Kidney capillary endothelial cell (primary cell): Measurements from ENCODE around the gene NFATC2.
A peak's percentile ranks its signal among the peaks of the same experiment; 100 is the strongest.

Experiments
- DNase-seq: peaks from one replicate; pipeline ENCODE4 v3.0.0-alpha.2; 2018; ENCODE audit warnings: low spot score

Gene NFATC2

DNA sequence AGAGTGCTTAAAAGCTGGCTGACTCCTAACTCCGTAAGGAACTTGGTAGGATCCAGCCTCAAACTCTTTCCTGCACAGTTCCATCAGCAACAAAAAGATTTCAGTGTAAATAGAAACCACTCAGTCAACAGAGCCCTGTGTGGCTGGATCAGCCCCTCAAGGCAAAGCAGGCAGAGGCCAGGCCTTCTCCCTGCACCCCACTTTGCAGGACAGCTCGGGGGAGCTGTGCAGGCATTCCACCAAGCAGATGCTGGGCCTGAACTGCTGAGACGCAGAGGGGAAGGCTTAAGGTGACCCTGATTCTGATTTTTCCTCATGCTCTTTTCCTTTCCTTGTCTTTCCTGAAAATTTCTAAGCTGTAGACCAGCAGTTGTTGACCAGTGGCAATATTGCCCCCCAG is 91.5 kb downstream of the NFATC2 start:
- no peak for DNase-seq

DNA sequence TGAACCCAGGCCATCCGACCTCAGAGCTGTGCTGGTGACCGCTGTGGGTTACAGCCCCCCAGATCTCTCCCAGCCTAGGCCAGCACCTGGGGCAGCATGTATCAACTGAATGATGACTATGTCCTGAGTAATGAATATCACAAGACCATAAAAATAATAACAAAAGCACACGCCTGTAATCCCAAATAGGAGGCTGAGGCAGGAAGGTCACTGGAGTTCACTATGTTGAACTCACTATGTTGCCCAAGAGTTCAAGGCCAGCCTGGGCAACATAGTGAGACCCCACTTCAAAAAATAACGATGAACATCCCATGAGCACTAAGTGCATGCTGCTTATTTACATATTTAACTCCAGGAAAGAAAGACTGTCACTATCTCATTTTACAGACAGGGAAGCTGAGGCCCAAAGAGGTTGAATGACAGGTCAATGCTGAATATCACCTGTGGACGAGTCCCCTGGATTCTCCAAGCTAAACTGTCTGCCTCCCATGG is 92.3 kb downstream of the NFATC2 start:
- DNase-seq = no peak

DNA sequence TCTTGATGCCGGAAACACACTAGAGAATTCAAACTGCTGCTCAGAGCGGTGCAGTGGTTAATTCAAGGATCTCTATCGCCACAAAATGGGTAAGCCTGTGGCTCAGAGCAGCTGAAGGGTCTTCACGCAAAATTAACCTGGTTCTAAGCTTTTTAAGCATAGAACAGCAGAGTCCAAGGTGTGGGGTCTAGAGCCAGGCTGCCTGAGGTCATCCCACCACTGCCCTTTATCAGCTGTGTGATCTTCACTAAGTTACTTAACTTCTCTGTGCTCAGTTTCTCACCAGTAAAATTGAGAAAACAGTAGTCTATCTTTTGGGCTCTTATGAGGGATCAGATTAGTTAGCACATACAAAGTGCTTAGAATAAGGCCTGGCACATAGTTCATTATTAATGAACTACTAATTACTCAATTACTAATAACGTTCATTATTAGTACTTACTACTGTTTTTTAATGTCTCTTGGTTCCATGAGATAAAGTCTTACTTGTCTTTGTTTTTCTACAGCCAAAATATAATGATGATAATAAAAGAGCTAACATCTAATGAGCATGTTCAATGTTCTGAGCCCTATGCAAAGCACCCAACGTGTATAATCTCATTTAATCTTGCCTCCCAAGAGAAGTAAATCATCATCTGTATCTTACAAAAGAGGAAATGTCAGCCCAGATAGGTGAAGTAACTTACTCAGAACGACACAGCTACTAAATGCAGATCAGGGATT is 92.9 kb downstream of the NFATC2 start:
- DNase-seq = no peak

DNA sequence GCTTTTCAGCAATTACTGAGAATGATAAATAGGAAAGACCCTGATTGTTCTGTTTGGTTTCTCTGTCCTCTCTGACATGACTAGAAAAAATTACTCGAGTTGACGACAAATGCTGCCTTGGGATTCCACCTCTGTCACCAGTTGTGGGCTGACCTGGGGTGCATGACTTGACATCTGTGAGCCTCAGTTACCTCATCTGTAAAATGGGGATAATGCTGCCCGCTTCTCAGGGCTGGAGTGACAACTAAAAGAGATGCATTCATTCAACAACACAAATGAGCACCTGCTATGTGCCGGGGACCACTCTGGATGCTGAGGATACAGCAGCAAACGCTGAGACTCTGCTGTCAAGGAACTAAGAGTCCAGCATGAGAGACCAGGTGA is 94.8 kb downstream of the NFATC2 start:
- DNase-seq = no peak

DNA sequence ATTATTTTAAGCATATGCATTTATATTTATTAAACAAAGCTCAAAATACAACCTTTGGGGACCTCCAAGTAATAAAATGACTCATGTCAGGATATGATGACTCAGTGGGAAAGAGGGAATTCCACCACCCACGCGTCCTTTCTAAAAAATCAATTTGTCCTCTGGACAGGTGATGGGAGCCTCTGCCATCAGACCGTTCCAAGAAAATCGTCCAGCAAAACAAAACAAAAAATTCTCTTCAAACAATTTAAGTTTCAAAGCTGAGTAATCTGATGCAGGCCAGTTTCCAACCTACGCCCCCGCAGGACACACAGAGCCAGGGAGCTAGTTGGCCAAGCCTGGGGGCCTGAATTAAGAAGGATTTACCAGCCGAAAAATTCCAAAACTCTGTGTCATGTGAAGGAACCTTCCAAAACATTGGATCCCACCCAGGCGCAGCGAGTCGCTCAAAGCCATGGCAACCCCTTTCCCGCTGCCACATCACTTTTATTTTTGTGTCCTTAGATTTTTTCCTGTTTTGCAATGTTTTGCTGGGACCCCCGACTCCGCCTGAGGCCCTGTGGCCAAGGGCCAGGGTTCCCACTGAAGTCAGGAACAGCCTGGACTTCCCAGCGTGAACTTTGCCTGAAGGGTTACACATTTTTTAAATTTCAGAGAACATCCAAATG is 95.3 kb downstream of the NFATC2 start:
- DNase-seq = peak; percentile 91

DNA sequence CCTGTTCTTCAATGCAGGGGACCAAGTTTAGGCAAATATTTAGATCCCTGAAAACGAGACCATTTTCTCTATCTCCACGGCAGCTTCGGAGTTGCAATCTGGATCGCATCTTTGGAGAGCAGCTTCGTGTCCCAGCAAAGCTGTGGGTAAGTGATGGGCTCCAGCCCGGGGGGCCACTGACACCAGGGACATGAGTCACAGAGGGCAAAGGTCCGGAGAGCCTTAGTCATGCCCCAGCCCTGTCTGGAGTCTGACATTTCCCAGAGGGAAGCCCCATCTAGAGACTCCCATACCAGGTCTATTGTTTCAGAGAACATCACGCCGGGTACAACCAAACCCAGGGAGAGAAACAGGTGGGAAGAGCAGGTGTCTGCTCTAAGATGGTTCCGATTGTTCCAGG is 95.9 kb downstream of the NFATC2 start:
- peak; percentile 97 for DNase-seq

DNA sequence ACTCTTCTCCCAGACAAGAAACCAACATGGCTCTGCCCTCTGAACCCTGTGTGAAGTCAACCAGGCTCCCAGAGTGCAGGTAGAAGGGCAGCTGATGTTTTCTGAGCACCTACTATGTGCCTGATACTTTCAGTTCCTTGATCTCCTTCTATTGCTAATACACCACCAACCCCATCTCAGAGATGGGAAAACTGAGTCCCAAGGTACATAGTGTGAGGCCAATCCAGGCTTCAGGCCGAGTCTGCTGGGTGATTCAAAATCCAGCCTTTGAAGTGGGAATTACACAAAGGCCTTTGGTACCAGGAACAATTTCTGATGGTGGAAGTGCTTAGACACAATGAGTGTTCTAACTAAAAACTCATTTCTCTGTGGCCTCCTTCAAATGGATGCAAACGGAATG is 96.3 kb downstream of the NFATC2 start:
- no peak for DNase-seq

DNA sequence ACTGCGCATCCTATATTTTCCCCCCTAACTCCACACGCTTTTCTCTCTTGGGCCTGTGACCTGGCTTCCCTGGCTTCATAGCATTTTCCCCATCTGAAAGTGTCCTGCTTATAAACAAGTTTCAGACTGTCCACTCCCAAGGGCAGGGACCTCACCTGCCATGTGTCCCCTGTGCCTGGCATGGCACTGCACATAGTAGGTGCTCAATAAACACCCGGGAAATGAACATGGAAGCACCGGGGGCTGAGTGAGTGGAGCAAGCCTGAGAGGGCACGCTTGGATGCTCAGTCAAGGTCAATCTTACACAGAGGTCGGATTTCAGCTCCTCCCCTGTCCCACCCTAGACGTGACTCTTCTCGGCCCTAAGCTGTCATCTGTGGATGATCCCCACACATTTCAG is 96.9 kb downstream of the NFATC2 start:
- no peak for DNase-seq

DNA sequence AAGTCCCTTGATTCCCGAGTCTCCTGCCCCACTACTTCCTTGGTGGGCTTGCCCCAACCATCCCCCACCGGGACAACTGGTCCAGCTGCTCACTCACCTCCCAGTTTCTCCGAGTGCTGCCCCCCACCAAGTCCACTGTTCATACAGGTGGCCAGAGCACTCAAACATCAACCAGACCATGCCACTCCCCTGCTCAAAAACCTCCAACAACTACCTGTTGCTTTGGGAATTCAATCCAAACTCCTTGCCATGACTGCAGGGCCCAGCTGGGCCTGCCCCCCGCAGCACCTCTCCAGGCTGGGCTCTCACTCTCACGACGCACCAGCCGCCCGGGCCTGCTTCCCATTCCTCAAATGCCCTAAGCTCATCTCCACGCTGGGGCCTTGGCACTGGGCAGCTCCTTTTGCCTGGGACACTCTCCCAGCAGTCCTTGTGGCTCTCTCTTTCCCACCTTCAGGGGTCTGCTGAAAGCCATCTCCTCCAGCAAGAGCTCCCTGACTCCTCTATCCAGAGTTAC is 97.5 kb downstream of the NFATC2 start:
- DNase-seq = no peak

DNA sequence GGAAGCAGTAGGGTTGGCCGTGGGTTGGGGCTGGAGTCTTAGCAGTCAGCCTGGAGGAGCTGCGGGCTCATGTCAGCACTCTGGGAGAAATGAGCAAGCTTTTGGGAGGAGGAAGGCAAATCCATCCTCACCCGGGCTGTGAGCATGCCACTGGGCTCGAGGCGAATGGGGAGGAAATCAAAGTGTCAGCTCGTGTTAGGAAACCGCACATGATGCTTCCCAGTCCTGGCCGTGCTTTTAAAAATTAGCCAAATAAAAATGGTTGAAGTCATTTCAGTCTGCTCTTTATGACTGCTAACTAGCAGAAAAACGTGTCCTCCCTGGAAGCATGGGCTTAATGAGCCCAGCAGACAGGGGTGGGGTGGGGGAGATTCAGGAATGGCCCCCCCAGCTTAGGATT is 98.1 kb downstream of the NFATC2 start:
- DNase-seq = no peak

DNA sequence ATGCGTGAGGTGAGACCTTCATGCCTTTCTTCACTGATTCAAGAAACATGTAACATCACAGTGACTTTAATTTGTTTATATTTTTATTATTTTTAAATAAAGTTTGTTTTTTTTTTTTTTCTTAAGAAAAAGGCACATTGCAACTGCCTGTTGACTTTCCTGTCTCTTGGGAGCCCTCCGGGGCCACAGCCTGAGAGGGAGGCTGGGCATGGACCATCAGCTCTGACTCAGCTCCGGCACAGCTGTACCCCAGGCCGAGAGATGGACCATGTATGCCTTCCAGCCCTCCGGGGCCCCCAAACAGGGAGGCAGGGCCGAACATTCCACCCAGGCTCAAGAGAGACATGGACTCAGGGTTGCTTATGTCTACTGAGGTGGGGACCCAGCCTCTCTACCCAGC is 99.9 kb downstream of the NFATC2 start:
- DNase-seq = no peak

DNA sequence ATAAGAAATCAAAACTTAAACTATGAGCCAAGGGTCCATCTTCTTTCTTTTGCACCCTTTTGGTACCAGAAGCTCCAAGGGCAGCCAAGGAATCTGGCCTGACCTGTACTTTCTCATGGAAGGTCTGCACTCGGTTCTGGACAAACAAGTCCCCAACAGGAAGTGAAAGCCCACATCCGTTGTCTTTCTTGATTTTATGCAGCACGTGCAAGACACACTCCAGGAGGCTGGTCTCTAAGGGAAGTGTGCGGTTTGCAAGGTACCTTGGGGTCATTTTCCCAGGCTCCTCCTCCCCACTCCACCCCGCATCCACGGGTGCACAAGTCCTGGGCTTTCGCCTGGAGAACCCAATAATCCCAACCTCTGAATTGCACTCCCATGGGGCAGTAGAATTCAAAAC is 101.9 kb downstream of the NFATC2 start:
- DNase-seq = no peak

DNA sequence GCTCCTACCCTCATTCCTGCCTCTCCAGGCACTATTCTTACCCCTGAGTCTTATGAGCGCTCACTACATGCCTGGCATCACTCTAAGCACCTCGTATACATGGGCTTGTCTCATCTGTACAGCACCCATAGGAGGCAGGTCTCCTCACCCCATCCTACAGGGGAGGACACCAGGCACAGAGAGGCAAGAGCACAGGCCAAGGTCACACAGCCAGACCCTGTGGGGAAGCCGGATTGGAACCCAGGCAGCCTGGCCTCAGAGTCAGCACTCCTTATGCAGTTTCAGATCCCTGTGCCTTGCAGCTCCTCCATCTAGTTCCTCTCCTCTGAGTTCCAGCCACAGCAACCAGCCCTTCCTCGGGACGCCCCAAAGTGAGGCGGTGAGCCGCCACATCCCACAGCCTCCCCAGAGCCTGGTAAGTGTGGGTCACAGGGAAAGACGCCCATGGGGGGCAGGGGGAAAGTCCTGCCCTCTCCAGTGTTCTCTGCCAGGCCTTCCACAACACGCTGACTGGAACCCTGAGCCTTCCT is 103.3 kb downstream of the NFATC2 start:
- no peak for DNase-seq

DNA sequence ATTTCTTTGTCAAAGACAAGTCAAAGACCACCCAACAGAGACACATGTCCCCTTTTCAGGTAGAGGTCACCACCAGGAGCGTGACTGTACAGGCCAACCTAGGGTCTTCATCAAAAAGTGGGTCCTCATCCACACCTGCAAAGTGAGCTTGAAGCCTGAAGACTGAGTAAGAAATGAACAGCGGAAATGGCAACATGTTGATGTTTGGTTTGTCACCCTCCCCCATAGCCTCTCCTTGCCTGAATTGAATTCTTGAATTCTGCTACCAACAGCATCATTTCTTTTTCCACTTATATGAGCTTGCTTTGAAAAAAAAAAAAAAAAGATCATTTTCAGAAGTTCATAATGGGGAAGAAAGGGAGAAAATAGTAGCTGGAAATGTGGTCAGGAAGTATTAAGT is 104.4 kb downstream of the NFATC2 start:
- no peak for DNase-seq

DNA sequence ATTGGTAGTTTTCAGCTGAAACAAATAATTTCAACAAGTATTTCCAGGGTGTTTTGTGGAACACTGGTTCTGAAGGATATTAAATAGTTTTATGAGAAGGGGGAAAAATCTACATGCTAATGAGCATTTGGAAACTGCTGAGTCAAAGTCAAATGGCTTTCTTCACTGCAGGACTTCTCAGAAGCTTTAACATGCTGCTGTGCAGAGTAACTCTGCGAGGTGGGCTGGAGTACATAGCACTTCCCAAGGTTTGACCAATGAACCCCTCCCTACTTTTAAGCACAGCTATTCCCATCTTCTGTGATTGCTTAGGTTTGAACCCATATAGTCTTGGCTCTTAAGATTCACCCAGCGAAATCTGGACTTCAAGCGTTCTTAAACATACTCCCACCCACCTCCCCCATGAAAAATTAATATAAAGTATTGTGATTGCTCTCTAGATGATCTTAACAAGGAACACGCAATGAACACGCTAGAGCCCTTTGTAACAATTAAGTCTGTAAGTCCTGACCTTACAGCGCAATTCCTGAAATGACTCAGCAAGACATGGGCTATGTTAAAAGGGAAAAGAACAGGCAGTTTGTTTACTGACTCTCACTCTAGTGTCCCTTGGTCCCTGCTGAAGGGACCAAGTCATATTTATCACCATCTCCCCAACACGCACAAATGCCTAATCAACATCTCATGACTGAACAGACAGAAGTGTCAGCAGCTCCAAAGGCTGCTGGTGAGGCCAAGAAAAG is 105.2 kb downstream of the NFATC2 start:
- DNase-seq = no peak

DNA sequence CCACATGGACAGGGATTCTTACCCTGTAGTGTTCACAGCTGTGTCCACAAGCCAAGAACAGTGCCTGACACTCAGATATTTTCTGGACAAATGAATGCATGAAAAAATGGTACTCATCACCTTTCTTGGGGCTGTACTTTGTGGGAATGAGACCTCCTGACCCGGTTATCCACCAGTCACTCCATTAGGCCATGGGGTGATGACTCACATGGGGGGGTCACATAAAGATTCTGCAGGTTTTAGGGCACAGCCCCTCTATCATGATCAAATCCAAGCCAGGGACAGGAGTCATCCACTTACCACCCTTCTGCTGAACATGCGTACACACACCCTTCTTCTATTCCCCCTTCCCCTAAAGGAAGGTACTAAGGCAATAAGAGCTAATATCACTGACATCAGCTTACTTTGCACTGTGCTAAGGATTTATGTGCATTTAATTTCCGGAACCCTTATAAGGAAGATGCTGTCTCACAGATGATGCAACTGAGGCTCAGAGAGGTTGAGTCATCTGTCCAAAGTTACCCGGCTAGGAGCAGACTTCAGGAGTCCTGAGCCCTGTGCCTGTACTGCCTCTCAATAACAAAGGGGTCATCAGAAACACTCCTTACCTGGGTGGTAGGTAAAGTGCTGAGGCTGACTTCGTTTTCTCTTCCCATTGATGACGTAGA is 107.8 kb downstream of the NFATC2 start:
- no peak for DNase-seq

DNA sequence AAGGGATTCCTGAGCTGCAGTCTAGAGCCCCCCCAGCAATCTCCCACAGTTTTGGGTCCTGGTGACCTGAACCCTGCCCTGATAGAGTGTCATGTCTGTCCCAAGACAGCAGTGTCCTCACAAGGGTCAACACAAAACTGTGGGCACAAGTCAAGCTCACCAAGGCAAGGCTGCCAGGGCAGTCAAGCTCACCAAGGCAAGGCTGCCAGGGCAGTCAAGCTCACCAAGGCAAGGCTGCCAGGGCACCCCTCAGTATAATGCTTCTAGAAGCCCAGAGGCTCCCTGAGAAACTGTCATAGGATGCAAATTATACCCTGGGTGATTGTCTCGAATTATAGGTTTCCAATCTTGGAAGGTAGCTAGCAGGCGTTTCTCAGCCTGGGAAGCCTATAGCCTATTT is 108.5 kb downstream of the NFATC2 start:
- DNase-seq = no peak

DNA sequence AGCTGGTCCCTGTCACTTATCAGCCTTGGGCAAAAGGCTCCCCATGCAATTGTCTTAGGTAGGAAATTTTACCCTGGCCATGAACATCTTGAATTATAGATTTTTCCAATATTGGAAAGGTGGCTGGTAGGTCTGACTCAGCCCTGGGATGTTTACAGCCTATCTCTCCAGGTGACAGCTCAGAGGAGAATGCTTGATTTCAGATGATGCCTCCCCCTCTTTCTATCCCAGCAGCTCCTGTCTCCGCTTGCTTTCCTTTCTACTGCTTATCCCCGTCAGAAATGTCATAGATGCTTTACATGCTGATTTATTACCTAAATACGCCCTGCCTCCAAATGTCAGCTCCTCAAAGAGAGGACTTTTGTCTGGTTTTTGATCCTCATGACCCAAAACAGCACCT is 109.6 kb downstream of the NFATC2 start:
- no peak for DNase-seq

DNA sequence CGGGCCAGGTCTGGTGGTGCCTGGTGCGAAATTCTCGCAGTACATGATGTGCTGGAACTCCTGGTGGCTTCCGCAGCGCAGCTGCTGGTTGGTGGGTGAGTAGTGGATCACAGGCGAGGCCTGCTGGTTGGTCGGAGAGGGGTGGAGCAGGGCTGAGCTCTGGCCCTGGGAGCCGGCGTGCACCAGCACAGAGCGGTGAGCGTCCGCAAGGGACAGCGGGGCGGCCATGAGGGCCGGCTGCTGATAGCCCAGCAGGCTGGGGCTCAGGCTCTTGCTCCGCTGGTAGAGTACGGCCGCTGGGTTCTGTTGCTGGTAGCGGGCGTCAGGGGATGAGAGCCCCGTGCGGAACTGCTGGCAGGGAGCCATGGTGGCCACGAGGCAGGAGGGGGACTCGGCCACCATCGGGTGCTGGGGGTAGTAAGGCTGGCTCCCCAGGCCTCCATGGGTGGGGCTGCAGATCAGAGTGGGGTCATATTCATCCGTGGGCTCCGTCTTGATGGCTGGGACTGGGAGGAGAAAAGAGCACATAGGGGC is 110.2 kb downstream of the NFATC2 start:
- DNase-seq = no peak

DNA sequence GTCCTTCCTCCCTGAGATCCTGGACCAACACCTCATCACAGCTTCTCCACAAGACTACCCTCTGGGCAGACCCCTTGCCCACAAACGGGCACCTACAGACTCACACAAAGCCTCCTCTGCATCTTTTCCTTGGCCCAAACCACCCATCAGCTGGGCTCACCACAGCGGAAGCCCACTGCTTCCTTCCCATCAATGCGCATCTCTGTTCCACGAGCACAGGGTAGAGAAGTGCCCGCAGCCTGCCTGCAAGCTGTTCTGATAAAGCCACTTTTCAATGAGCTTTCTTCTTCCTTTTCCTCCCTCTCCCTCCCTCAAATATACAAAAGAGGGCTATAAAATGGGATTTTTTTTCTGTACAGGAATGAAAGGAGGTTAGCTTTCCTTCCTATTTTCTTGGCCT is 111.2 kb downstream of the NFATC2 start:
- DNase-seq = no peak

DNA sequence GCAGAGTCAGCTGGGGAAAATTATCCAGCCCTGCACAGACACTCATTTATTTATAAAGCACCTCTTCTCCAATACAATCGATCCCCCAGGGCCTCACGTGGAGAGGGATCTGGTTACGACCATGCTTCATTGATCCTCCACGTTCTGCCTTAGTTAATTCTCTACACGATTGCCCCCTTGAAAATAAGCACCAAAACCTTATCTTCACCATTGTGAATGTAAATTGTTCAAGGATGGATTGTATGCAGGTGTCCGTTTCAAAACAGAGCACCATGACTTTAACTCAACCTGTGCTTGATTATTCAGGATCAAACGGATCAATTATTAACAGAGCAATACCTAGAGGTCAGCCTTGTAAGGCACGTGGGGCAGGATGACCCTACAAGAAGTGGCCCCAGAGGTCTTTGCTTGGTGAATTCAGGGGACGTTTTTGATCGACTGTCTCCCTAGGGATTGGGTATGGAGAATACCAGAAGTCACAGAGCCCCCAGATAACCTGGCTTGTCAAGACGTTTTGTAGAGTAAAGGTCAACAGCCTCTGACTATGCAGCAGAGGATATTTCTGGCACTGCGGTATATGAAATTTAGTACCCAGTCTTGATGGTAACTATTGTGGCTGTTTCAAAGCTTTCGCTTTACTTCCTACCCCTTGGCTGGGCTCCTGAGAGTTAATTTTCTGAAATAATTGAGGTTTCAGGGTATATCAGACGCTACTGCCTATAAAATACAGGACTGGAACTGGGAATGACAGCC is 112.1 kb downstream of the NFATC2 start:
- DNase-seq = no peak
